Parathyroid adenoma (tissue), 2 donors: Measurements from ENCODE around the gene TNFAIP8L3.

Source experiments
- H2AFZ ChIP-seq: fragments of 300-600 bp; sonication (generic); one replicate; pipeline ENCODE4 v1.7.0; 2017; ENCODE audit warnings: antibody characterized with exemption, mild to moderate bottlenecking
- H3K27ac ChIP-seq: fragments of 300-600 bp; sonication (generic); one replicate; pipeline ENCODE4 v1.7.0; 2017
- H3K27me3 ChIP-seq: fragments of 300-600 bp; sonication (generic); one replicate; pipeline ENCODE4 v1.7.0; 2017; ENCODE audit warnings: low read length; ENCODE audit not compliant: control insufficient read depth, insufficient read depth
- H3K36me3 ChIP-seq: fragments of 300-600 bp; sonication (generic); one replicate; pipeline ENCODE4 v1.7.0; 2017; ENCODE audit warnings: low read length; ENCODE audit not compliant: control insufficient read depth, insufficient read depth
- H3K4me1 ChIP-seq: fragments of 300-600 bp; sonication (generic); one replicate; pipeline ENCODE4 v1.7.0; 2017; ENCODE audit warnings: control low read depth
- H3K4me2 ChIP-seq: fragments of 300-600 bp; sonication (generic); one replicate; pipeline ENCODE4 v1.7.0; 2017; ENCODE audit warnings: low read length
- H3K4me3 ChIP-seq: fragments of 300-600 bp; sonication (generic); one replicate; pipeline ENCODE4 v1.7.0; 2017; ENCODE audit warnings: low read depth, low read length
- H3K79me2 ChIP-seq: fragments of 300-600 bp; sonication (generic); one replicate; pipeline ENCODE4 v1.7.0; 2017; ENCODE audit warnings: control low read depth
- H3K9ac ChIP-seq: fragments of 300-600 bp; sonication (generic); one replicate; pipeline ENCODE4 v1.7.0; 2017; ENCODE audit warnings: mild to moderate bottlenecking
- H3K9me3 ChIP-seq: fragments of 300-600 bp; sonication (generic); one replicate; pipeline ENCODE4 v1.7.0; 2017; ENCODE audit warnings: low read length; ENCODE audit not compliant: control insufficient read depth
- CTCF ChIP-seq: fragments of 300-600 bp; sonication (generic); IDR thresholded peaks from one replicate; pipeline ENCODE4 v1.7.0; 2017; ENCODE audit warnings: antibody characterized with exemption, mild to moderate bottlenecking
- donor health status: primary hyperparathyroidism.

Gene TNFAIP8L3

DNA sequence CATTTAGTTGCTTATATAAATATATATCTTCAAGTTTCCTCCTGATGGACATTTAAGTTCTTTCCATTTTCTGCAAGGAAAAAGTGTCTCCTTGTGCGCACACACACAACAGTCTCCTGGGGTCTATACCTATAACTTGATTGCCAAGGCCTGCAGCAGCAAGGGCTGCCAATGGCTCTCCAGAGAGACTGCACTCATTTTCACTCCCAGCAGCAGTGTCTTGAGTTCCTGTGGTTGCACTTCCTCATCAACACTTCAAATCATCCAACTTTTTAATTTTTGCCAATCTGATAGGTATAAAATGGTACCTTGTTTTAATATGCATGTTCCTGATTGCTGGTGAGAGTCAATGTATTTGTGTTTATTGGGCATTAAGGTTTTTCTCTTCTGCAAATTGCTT is 23.1 kb downstream of the TNFAIP8L3 start:
- no peak overlapping the region for H3K9ac ChIP-seq
- H3K9me3 ChIP-seq, result no peaks in the 10 kb centered on the region
- no peaks in the 10 kb centered on the region for H3K4me1 ChIP-seq
- no peak overlapping the region for H3K27ac ChIP-seq
- H3K4me2 ChIP-seq, result no peak overlapping the region
- H3K27me3 ChIP-seq, result no peaks in the 10 kb centered on the region
- no peak overlapping the region for H2AFZ ChIP-seq
- no peak for TF ChIP-seq CTCF
- H3K36me3 ChIP-seq, result no peaks in the 10 kb centered on the region
- no peak overlapping the region for H3K4me3 ChIP-seq
- H3K79me2 ChIP-seq, result no peaks in the 10 kb centered on the region

- H3K27me3 ChIP-seq, result no peaks in the 10 kb centered on the region
- no peak overlapping the region for H3K4me3 ChIP-seq
- H3K36me3 ChIP-seq, result no peaks in the 10 kb centered on the region
- TF ChIP-seq CTCF, result no peak
- no peak overlapping the region for H3K27ac ChIP-seq
- H3K9me3 ChIP-seq, result no peaks in the 10 kb centered on the region
- no peaks in the 10 kb centered on the region for H3K79me2 ChIP-seq
- H3K4me1 ChIP-seq, result no peaks in the 10 kb centered on the region
- H3K4me2 ChIP-seq, result no peak overlapping the region
- no peak overlapping the region for H2AFZ ChIP-seq
- no peak overlapping the region for H3K9ac ChIP-seq
These were observed 24.7 kb downstream of the TNFAIP8L3 start for GRCh38 chr15:51069983-51070382.

DNA sequence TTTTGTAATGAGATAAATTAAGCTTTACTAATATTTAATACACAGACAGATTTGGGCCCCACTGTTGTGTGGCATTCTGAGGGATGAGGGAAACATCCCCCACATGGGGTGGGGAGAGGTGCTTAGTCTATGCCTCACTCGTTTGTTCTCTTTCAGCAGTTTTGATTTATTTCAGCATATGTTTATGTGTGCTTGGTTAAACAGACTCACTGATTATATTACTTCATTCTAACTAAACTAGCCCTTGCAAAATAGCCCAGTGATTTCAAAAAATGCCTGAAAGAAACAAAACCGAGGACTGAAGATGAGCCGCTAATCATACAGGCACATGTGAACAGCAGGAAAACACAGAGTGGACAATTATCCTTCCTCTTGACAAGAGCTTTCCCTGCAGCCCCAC is 27.2 kb downstream of the TNFAIP8L3 start:
- H3K27ac ChIP-seq, result no peak overlapping the region
- H3K79me2 ChIP-seq, result no peaks in the 10 kb centered on the region
- no peak overlapping the region for H3K4me3 ChIP-seq
- H3K36me3 ChIP-seq, result no peaks in the 10 kb centered on the region
- H3K4me1 ChIP-seq, result no peaks in the 10 kb centered on the region
- H2AFZ ChIP-seq, result no peak overlapping the region
- no peak overlapping the region for H3K9ac ChIP-seq
- H3K27me3 ChIP-seq, result no peaks in the 10 kb centered on the region
- no peak for TF ChIP-seq CTCF
- H3K4me2 ChIP-seq, result no peak overlapping the region
- H3K9me3 ChIP-seq, result no peaks in the 10 kb centered on the region

DNA sequence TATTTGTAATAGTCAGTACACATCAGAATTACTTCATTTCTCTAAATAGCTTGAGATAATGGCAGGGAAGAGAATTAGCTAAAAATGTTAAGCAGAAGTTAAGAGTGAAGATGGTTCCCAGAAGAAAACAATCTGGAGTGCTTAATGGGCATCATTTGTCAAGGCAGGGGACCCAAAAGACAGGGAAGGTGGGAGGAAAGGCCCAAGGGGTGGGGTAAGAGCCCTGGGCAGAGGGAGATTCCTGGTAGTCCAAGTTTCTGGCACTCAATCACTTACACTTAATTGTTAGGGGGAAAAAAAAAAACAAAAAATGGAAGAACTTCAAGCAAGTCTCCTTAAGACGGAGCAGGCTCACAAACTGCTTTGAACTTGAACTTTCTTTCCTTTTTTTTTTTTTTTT is 28.9 kb downstream of the TNFAIP8L3 start:
- H3K4me1 ChIP-seq, result no peaks in the 10 kb centered on the region
- H2AFZ ChIP-seq, result no peak overlapping the region
- H3K27ac ChIP-seq, result no peak overlapping the region
- H3K4me3 ChIP-seq, result no peak overlapping the region
- no peak for TF ChIP-seq CTCF
- no peaks in the 10 kb centered on the region for H3K79me2 ChIP-seq
- no peaks in the 10 kb centered on the region for H3K36me3 ChIP-seq
- H3K9me3 ChIP-seq, result no peaks in the 10 kb centered on the region
- no peaks in the 10 kb centered on the region for H3K27me3 ChIP-seq
- H3K9ac ChIP-seq, result no peak overlapping the region
- no peak overlapping the region for H3K4me2 ChIP-seq

- TF ChIP-seq CTCF, result no peak
- Histone ChIP-seq H2AFZ (no peak overlapping the region), H3K27ac (no peak overlapping the region), H3K4me1 (no peaks in the 10 kb centered on the region), H3K4me2 (no peak overlapping the region), H3K4me3 (no peak overlapping the region), H3K79me2 (no peaks in the 10 kb centered on the region), H3K36me3 (no peaks in the 10 kb centered on the region), H3K9ac (no peak overlapping the region), H3K27me3 (no peaks in the 10 kb centered on the region), H3K9me3 (no peaks in the 10 kb centered on the region)
These were observed 29.4 kb downstream of the TNFAIP8L3 start for GRCh38 chr15:51065261-51065660.
